Activated naive CD8-positive, alpha-beta T cell treated with anti-CD3 and anti-CD28 coated beads, Interleukin-2, amount 10 ng/mL, durations not matched to agents 7 days and 5 days (primary cell): Measurements from ENCODE around the gene L1TD1. TPM values are rescaled to one million over a fixed set of nuclear protein-coding genes. Genes with fewer than 3 reads are reported as not detected.
"Not testable (repeated sequence)": the region's sequence is repeated elsewhere in the genome, so short reads cannot be mapped to it uniquely, and the experiment has no call there.

ENCODE experiments used
- ATAC-seq: fragments of 150-1000 bp; cut with Tn5 transposase; one replicate; pipeline ENCODE4 v1.10.0; 2021; ENCODE audit warnings: low read depth, moderate library complexity
- POLR2A ChIA-PET: fragments of 350-600 bp; sonication (Branson Sonifier 250); formaldehyde crosslinking; loops from one replicate; lab custom pipeline; 2021; ENCODE audit warnings: antibody characterized with exemption; lab: Charles Lee
- DNase-seq: peaks from one replicate; pipeline ENCODE4 v3.0.0; 2021
- H3K27ac Mint-ChIP-seq: one replicate; pipeline ENCODE4 v1.8.0; 2022; ENCODE audit warnings: mild to moderate bottlenecking, mixed read lengths
- H3K27me3 Mint-ChIP-seq: one replicate; pipeline ENCODE4 v1.8.0; 2022; ENCODE audit warnings: mild to moderate bottlenecking, moderate library complexity, mixed read lengths
- H3K36me3 Mint-ChIP-seq: one replicate; pipeline ENCODE4 v1.8.0; 2021; ENCODE audit warnings: mild to moderate bottlenecking, mixed read lengths
- H3K4me1 Mint-ChIP-seq: one replicate; pipeline ENCODE4 v1.8.0; 2021; ENCODE audit warnings: mixed read lengths
- H3K4me3 Mint-ChIP-seq: one replicate; pipeline ENCODE4 v1.8.0; 2022; ENCODE audit warnings: mild to moderate bottlenecking, moderate library complexity, mixed read lengths
- H3K9me3 Mint-ChIP-seq: one replicate; pipeline ENCODE4 v1.8.0; 2021; ENCODE audit warnings: mixed read lengths
- total RNA-seq, 2 experiments: library from RNA; stranded (reverse); gene quantifications; one replicate each; pipeline ENCODE4 v1.2.3, GENCODE V29; 2021

The L1TD1 gene
- total RNA-seq, 2 experiments from 2014 or later = not detected

DNA sequence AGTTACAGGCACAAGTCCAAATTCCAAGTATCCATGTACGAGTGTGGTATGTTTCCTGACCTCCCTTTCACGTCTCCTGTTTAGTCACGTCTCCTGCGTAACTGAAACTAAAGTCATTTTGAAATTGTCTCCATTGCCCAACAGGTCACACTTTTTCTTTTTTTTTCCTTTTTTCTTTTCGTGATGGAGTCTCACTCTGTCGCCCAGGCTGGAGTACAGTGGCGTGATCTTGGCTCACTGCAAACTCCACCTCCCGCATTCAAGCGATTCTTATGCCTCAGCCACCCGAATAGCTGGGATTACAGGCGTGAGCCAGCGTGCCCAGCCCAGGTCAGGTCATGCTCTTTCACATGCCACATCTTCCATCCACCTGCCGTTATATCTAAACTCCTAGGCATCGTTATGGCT lies 38.2 kb downstream of the L1TD1 start:
- Mint-ChIP-seq H3K4me1 (no peaks in the 10 kb centered on the region), H3K36me3 (no peaks in the 10 kb centered on the region), H3K27me3 (no peaks in the 10 kb centered on the region), H3K9me3 (no peaks in the 10 kb centered on the region), H3K4me3 (no peak overlapping the region), H3K27ac (no peak overlapping the region)
- POLR2A ChIA-PET = no interaction called here
- ATAC-seq (no peak), DNase-seq (no peak)

GRCh38 chr1:62233926-62234450 lies 39.3 kb downstream of the L1TD1 start:
- ATAC-seq = no peak
- H3K27me3 Mint-ChIP-seq = no peaks in the 10 kb centered on the region
- no peaks in the 10 kb centered on the region for H3K4me1 Mint-ChIP-seq
- H3K9me3 Mint-ChIP-seq = no peaks in the 10 kb centered on the region
- POLR2A ChIA-PET = no interaction called here
- H3K27ac Mint-ChIP-seq = no peak overlapping the region
- no peak for DNase-seq
- H3K36me3 Mint-ChIP-seq = no peaks in the 10 kb centered on the region
- H3K4me3 Mint-ChIP-seq = no peak overlapping the region

- no peaks in the 10 kb centered on the region for H3K36me3 Mint-ChIP-seq
- no peak overlapping the region for H3K27ac Mint-ChIP-seq
- no peaks in the 10 kb centered on the region for H3K4me1 Mint-ChIP-seq
- no peaks in the 10 kb centered on the region for H3K9me3 Mint-ChIP-seq
- no peak for DNase-seq
- H3K27me3 Mint-ChIP-seq = no peaks in the 10 kb centered on the region
- no peak for ATAC-seq
- POLR2A ChIA-PET = no interaction called here
- no peak overlapping the region for H3K4me3 Mint-ChIP-seq
These were observed 40.0 kb downstream of the L1TD1 start for GRCh38 chr1:62234688-62235087.

GRCh38 chr1:62235576-62235975 lies 40.9 kb downstream of the L1TD1 start:
- no peak for DNase-seq
- Mint-ChIP-seq H3K36me3 (no peaks in the 10 kb centered on the region), H3K4me1 (no peaks in the 10 kb centered on the region), H3K9me3 (no peaks in the 10 kb centered on the region), H3K4me3 (no peak overlapping the region), H3K27me3 (no peaks in the 10 kb centered on the region), H3K27ac (no peak overlapping the region)
- ATAC-seq = no peak
- POLR2A ChIA-PET = no interaction called here

DNA sequence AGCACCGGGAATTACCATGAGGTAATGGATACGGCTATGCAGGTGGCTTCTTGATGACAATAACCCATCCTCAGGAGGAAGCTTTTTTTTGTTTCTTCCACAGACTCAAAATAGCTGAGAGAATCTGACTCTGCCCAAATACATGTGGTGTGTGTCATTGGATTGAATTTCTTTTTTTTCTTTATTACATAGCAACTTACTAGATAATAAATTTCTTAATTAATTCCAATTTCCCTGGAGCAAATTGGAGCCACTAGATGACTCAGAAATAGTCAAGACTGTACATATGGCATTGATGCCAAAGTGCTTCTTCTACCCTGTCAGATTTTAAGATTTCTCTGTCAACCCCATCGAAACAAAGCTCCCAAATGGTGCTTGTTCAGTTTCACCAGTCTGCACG lies 42.7 kb downstream of the L1TD1 start:
- H3K4me3 Mint-ChIP-seq = no peak overlapping the region
- POLR2A ChIA-PET = no interaction called here
- ATAC-seq (no peak), DNase-seq (no peak)
- no peaks in the 10 kb centered on the region for H3K4me1 Mint-ChIP-seq
- no peaks in the 10 kb centered on the region for H3K27me3 Mint-ChIP-seq
- peaks cover 2% of the 10 kb centered on the region for H3K9me3 Mint-ChIP-seq
- H3K36me3 Mint-ChIP-seq = no peaks in the 10 kb centered on the region
- H3K27ac Mint-ChIP-seq = no peak overlapping the region

GRCh38 chr1:62237950-62238374 lies 43.3 kb downstream of the L1TD1 start:
- H3K27ac Mint-ChIP-seq = no peak overlapping the region

GRCh38 chr1:62238507-62238906 lies 43.9 kb downstream of the L1TD1 start:
- ATAC-seq (no peak), DNase-seq (no peak)
- H3K4me1 Mint-ChIP-seq = no peaks in the 10 kb centered on the region
- H3K9me3 Mint-ChIP-seq = peaks cover 2% of the 10 kb centered on the region
- H3K4me3 Mint-ChIP-seq = no peak overlapping the region
- H3K27me3 Mint-ChIP-seq = no peaks in the 10 kb centered on the region
- no peak overlapping the region for H3K27ac Mint-ChIP-seq
- POLR2A ChIA-PET = no interaction called here
- H3K36me3 Mint-ChIP-seq = no peaks in the 10 kb centered on the region

More at GRCh38 chr1:62237950-62238374, 43.3 kb downstream of the L1TD1 start:
- no peaks in the 10 kb centered on the region for H3K4me1 Mint-ChIP-seq
- POLR2A ChIA-PET = no interaction called here
- no peaks in the 10 kb centered on the region for H3K36me3 Mint-ChIP-seq
- no peak for ATAC-seq
- no peak overlapping the region for H3K4me3 Mint-ChIP-seq
- H3K27me3 Mint-ChIP-seq = no peaks in the 10 kb centered on the region
- H3K9me3 Mint-ChIP-seq = peaks cover 2% of the 10 kb centered on the region
- DNase-seq = no peak

GRCh38 chr1:62239652-62240403 lies 45.2 kb downstream of the L1TD1 start:
- H3K36me3 Mint-ChIP-seq, H3K4me3 Mint-ChIP-seq, H3K9me3 Mint-ChIP-seq, H3K27me3 Mint-ChIP-seq, ATAC-seq, H3K27ac Mint-ChIP-seq, H3K4me1 Mint-ChIP-seq, POLR2A ChIA-PET, DNase-seq: not testable (repeated sequence)

DNA sequence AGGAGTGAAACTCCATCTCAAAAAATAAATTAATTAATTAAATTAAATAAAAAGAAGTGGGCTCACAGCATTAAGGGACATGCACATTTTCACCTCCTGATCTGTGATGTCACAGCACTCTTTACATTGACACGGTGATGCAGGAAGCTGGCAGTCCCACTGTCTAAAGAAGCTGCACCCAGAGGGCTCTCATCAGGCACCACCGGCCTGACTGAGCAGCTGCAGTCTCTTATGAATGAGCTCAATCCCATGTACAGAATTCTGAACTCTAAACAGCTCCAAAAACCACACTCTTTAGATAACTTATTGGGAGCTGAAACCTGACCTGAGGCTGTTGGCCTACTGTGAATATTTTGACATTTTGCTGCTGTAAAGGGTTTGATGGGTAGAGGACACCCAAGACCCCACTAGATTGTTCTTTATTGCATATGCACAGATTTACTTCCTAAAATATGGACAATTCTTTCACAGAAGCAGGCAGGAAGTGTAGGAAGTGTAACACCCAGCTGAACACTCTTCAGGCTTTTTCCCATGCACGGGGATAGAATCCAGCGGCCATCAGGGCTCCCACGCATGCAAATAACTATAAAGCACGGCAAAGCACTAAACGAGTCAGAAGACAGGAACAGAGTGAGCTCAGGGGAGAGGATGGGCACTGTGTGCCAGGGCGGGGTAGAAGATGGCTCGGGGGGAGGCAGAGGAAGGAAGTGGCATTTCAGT lies 46.2 kb downstream of the L1TD1 start:
- Mint-ChIP-seq H3K4me3 (no peak overlapping the region), H3K27me3 (no peaks in the 10 kb centered on the region), H3K36me3 (no peaks in the 10 kb centered on the region), H3K4me1 (no peaks in the 10 kb centered on the region), H3K27ac (no peak overlapping the region), H3K9me3 (peaks cover 2% of the 10 kb centered on the region)
- ATAC-seq (no peak), DNase-seq (no peak)
- POLR2A ChIA-PET = no interaction called here

GRCh38 chr1:62241371-62242131 lies 46.9 kb downstream of the L1TD1 start:
- H3K9me3 Mint-ChIP-seq = peaks cover 2% of the 10 kb centered on the region
- H3K27ac Mint-ChIP-seq = no peak overlapping the region
- ATAC-seq (no peak), DNase-seq (no peak)
- no peaks in the 10 kb centered on the region for H3K27me3 Mint-ChIP-seq
- H3K4me3 Mint-ChIP-seq = no peak overlapping the region
- POLR2A ChIA-PET = no interaction called here
- H3K4me1 Mint-ChIP-seq = no peaks in the 10 kb centered on the region
- H3K36me3 Mint-ChIP-seq = no peaks in the 10 kb centered on the region

- ATAC-seq, H3K36me3 Mint-ChIP-seq, DNase-seq, H3K4me3 Mint-ChIP-seq, H3K4me1 Mint-ChIP-seq, H3K27ac Mint-ChIP-seq, H3K27me3 Mint-ChIP-seq, H3K9me3 Mint-ChIP-seq, POLR2A ChIA-PET: not testable (repeated sequence)
These were observed 49.7 kb downstream of the L1TD1 start for GRCh38 chr1:62244380-62244779.

DNA sequence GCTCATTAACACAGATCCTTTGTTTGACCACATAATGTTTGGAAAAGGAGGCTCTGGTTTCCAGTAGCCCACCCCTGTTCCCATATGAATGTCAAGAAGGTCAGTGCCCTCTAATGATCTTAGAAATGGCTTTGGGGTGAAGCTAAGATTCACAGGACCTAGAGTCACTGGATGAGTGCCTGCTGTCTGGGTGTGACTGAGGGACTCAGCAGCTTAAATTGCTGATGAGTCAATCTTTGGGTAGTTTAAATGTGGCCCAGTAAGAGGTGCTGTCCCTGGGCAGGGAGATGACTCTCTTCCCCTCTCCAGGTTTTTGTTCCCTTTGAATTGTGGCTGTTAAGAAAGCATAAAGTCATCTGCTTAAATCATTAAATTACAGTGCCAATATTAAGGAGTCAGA lies 50.6 kb downstream of the L1TD1 start:
- no peak for ATAC-seq
- no peak overlapping the region for H3K4me3 Mint-ChIP-seq
- H3K36me3 Mint-ChIP-seq = no peaks in the 10 kb centered on the region

GRCh38 chr1:62247391-62248168 lies 52.9 kb downstream of the L1TD1 start:
- no peak for ATAC-seq
- Mint-ChIP-seq H3K27me3 (no peaks in the 10 kb centered on the region), H3K36me3 (no peaks in the 10 kb centered on the region), H3K27ac (no peak overlapping the region), H3K9me3 (no peaks in the 10 kb centered on the region), H3K4me1 (no peaks in the 10 kb centered on the region), H3K4me3 (no peak overlapping the region)
- POLR2A ChIA-PET = no interaction called here
- no peak for DNase-seq

More for the DNA sequence above, 50.6 kb downstream of the L1TD1 start:
- H3K27me3 Mint-ChIP-seq = no peaks in the 10 kb centered on the region
- H3K4me1 Mint-ChIP-seq = no peaks in the 10 kb centered on the region
- DNase-seq = no peak
- H3K9me3 Mint-ChIP-seq = peaks cover 2% of the 10 kb centered on the region
- no peak overlapping the region for H3K27ac Mint-ChIP-seq
- POLR2A ChIA-PET = no interaction called here
